GM12878 (cell line): Measurements from ENCODE around the gene TAS2R30.

Source experiments
- ATF2 ChIP-seq: IDR thresholded peaks from 2 replicates; pipeline ENCODE4 v1.6.1; 2012; ENCODE audit warnings: low read length, inconsistent platforms
- BRCA1 ChIP-seq: IDR thresholded peaks from 2 replicates; pipeline ENCODE4 v1.6.1; 2011; ENCODE audit warnings: low read depth, low read length, improper control_type of control experiment
- CTCF ChIP-seq, 3 experiments: IDR thresholded peaks in 2 of 3; conservative IDR thresholded peaks in 1 of 3; 2 replicates each; pipeline ENCODE4 v1.5.1; 2011; ENCODE audit warnings: low read depth in 3 of 3, low read length in 3 of 3, mild to moderate bottlenecking in 3 of 3, control low read depth in 2 of 3, moderate library complexity in 2 of 3, inconsistent platforms in 1 of 3, mixed read lengths in 1 of 3; ENCODE audit not compliant: control insufficient read depth in 2 of 3, insufficient read depth in 1 of 3; ENCODE audit errors: extremely low read depth in 1 of 3
- E2F8 ChIP-seq: fragments of 450-650 bp; IDR thresholded peaks from 2 replicates; pipeline ENCODE4 v1.6.1; 2018; ENCODE audit warnings: mild to moderate bottlenecking, low read depth, moderate library complexity; ENCODE audit not compliant: partially characterized antibody
- EP300 ChIP-seq, 2 experiments: fragments of 150-350 bp in 1 of 2; IDR thresholded peaks; 2 replicates each; pipeline ENCODE4 v1.6.1; 2011 to 2012; ENCODE audit warnings: low read depth in 2 of 2, low read length in 2 of 2, borderline replicate concordance in 1 of 2, improper control_type of control experiment in 1 of 2, inconsistent platforms in 1 of 2; ENCODE audit not compliant: control insufficient read depth in 1 of 2
- ETV6 ChIP-seq, 2 experiments: fragments of 450-650 bp in 1 of 2; IDR thresholded peaks in 1 of 2; conservative IDR thresholded peaks in 1 of 2; 2 replicates each; pipeline ENCODE4 v1.6.1; 2014; ENCODE audit warnings: antibody characterized with exemption in 1 of 2, borderline replicate concordance in 1 of 2, low read depth in 1 of 2, mild to moderate bottlenecking in 1 of 2, moderate library complexity in 1 of 2
- IKZF1 ChIP-seq: fragments of 450-650 bp; conservative IDR thresholded peaks from 2 replicates; pipeline ENCODE4 v1.6.1; 2017; ENCODE audit warnings: antibody characterized with exemption, mild to moderate bottlenecking
- JUNB ChIP-seq: IDR thresholded peaks from 2 replicates; pipeline ENCODE4 v1.6.1; 2016; ENCODE audit warnings: antibody characterized with exemption, mild to moderate bottlenecking
- MEF2A ChIP-seq: IDR thresholded peaks from 2 replicates; pipeline ENCODE4 v1.6.1; 2011; ENCODE audit warnings: low read depth, mild to moderate bottlenecking, low read length, moderate library complexity; ENCODE audit not compliant: insufficient read depth
- PAX8 ChIP-seq: fragments of 450-650 bp; IDR thresholded peaks from 2 replicates; pipeline ENCODE4 v1.6.1; 2017; ENCODE audit warnings: mild to moderate bottlenecking, moderate library complexity
- POLR2A ChIP-seq: IDR thresholded peaks from 2 replicates; pipeline ENCODE4 v1.6.1; 2011; ENCODE audit warnings: low read depth, mild to moderate bottlenecking, low read length
- SPI1 ChIP-seq: IDR thresholded peaks from 2 replicates; pipeline ENCODE4 v1.6.1; 2011; ENCODE audit warnings: low read depth, mild to moderate bottlenecking, low read length, moderate library complexity, borderline replicate concordance; ENCODE audit not compliant: insufficient read depth
- USF2 ChIP-seq: IDR thresholded peaks from 2 replicates; pipeline ENCODE4 v1.6.1; 2011; ENCODE audit warnings: low read depth, low read length, improper control_type of control experiment, borderline replicate concordance

- TF ChIP-seq E2F8 (no peak), CTCF (IDR thresholded peaks at IDR 0.05 in 2 of 3, conservative IDR thresholded peaks at IDR 0.05 in 1 of 3; ENCODE audit: control insufficient read depth in 2 of 3, extremely low read depth in 1 of 3, insufficient read depth in 1 of 3, low read depth in 3 of 3, low read length in 3 of 3) (no peak), PAX8 (no peak), IKZF1 (no peak), ETV6 (conservative IDR thresholded peaks at IDR 0.05 in 1 of 2, IDR thresholded peaks at IDR 0.05 in 1 of 2; ENCODE audit: borderline replicate concordance in 1 of 2, low read depth in 1 of 2) (no peak), USF2 (no peak), MEF2A (no peak), SPI1 (no peak), BRCA1 (no peak), POLR2A (no peak), JUNB (no peak), EP300 (IDR thresholded peaks at IDR 0.05; ENCODE audit: borderline replicate concordance in 1 of 2, control insufficient read depth in 1 of 2, low read depth in 2 of 2, low read length in 2 of 2) (no peak), ATF2 (no peak)
Measured at GRCh38 chr12:11092128-11092527, 42.3 kb downstream of the TAS2R30 start, which contains the start of gene TAS2R43.
